HCT116 (cell line): ENCODE results near the gene HIVEP2. TPM values are rescaled to one million over a fixed set of nuclear protein-coding genes. Genes with fewer than 3 reads are reported as not detected.

ENCODE experiments used
- ATAC-seq: fragments of 200-7000 bp; cut with Tn5 transposase; 2 replicates; pipeline ENCODE4 v1.9.1; 2020; ENCODE audit warnings: mild to moderate bottlenecking, moderate library complexity
- BruUV-seq: library from RNA; stranded (reverse); fragments of 400-500 nt; replicated peaks from 2 replicates; lab custom pipeline; 2021; lab: Mats Ljungman, UMichigan
- CTCF ChIA-PET: fragments of 300-600 bp; sonication (Branson Sonifier 250); formaldehyde crosslinking; loops from one replicate; lab custom pipeline; 2021; ENCODE audit warnings: antibody characterized with exemption; lab: Charles Lee
- POLR2A ChIA-PET: fragments of 300-600, 350-600 bp; sonication (Branson Sonifier 250); formaldehyde crosslinking; loops from one replicate; lab custom pipeline; 2021; ENCODE audit warnings: antibody characterized with exemption; lab: Charles Lee
- RAD21 ChIA-PET, 2 experiments: fragments of 300-600 bp; sonication (Branson Sonifier 250); formaldehyde crosslinking; loops; one replicate each; lab custom pipeline; 2023; ENCODE audit warnings: low total read pairs in 2 of 2; ENCODE audit not compliant: uncharacterized antibody in 2 of 2, unreplicated experiment in 2 of 2, low non-redundant PET in 1 of 2; lab: Charles Lee
- DNase-seq: peaks from one replicate; pipeline ENCODE4 v3.0.0-alpha.2; 2010; ENCODE audit warnings: low read depth, low spot score
- H2AFZ ChIP-seq: fragments of 200-600 bp; shearing (Covaris generic), sonication (generic); 2 replicates; pipeline ENCODE4 v1.6.1; 2017; ENCODE audit warnings: low read depth, mixed run types, mixed read lengths, antibody characterized with exemption, low read length; ENCODE audit not compliant: poor library complexity, severe bottlenecking
- H3K27ac ChIP-seq: 2 replicates; pipeline ENCODE4 v1.5.1; 2012; ENCODE audit warnings: low read depth, low read length
- H3K27me3 ChIP-seq: fragments of 200-600 bp; sonication (generic); 2 replicates; pipeline ENCODE4 v1.6.1; 2016; ENCODE audit warnings: mixed run types, low read length, mixed read lengths; ENCODE audit not compliant: insufficient read depth
- H3K36me3 ChIP-seq, 2 experiments: fragments of 200-500 bp in 1 of 2; fragments of 200-600 bp in 1 of 2; sonication (Bioruptor generic) in 1 of 2; sonication (generic) in 1 of 2; 2 replicates each; pipeline versions ENCODE4 v1.5.1 to v1.6.1; 2014 to 2016; ENCODE audit warnings: low read length in 2 of 2, inconsistent platforms in 1 of 2, mixed read lengths in 1 of 2, mixed run types in 1 of 2; ENCODE audit not compliant: insufficient read depth in 2 of 2, control insufficient read depth in 1 of 2
- H3K4me1 ChIP-seq, 2 experiments: fragments of 200-600 bp in 1 of 2; sonication (generic) in 1 of 2; 2 replicates each; pipeline versions ENCODE4 v1.5.1 to v1.6.1; 2012 to 2017; ENCODE audit warnings: low read length in 2 of 2, inconsistent platforms in 1 of 2, mild to moderate bottlenecking in 1 of 2, mixed read lengths in 1 of 2, mixed run types in 1 of 2, moderate library complexity in 1 of 2; ENCODE audit not compliant: insufficient read depth in 2 of 2, control insufficient read depth in 1 of 2
- H3K4me2 ChIP-seq: fragments of 200-600 bp; sonication (generic); 2 replicates; pipeline ENCODE4 v1.6.1; 2017; ENCODE audit warnings: mixed run types, low read length, mixed read lengths
- H3K4me3 ChIP-seq, 2 experiments: fragments of 200-600 bp in 1 of 2; sonication (generic) in 1 of 2; replicated peaks in 1 of 2; 2 replicates each; pipeline ENCODE4 v1.5.1; 2011 to 2016; ENCODE audit warnings: low read length in 2 of 2, control low read depth in 1 of 2, low read depth in 1 of 2, mild to moderate bottlenecking in 1 of 2, mixed read lengths in 1 of 2, mixed run types in 1 of 2
- H3K79me2 ChIP-seq: fragments of 200-600 bp; sonication (generic); 2 replicates; pipeline ENCODE4 v1.6.1; 2017; ENCODE audit warnings: mild to moderate bottlenecking, mixed run types, low read length, moderate library complexity, mixed read lengths; ENCODE audit not compliant: insufficient read depth
- H3K9ac ChIP-seq: fragments of 200-600 bp; sonication (generic); 2 replicates; pipeline ENCODE4 v1.6.1; 2016; ENCODE audit warnings: low read length, mixed read lengths
- H3K9me2 ChIP-seq: fragments of 200-600 bp; sonication (generic), shearing (Covaris generic); 2 replicates; pipeline ENCODE4 v1.6.1; 2017; ENCODE audit warnings: mixed run types, mild to moderate bottlenecking, moderate library complexity; ENCODE audit not compliant: insufficient read depth
- H3K9me3 ChIP-seq, 2 experiments: fragments of 200-500 bp in 1 of 2; fragments of 200-600 bp in 1 of 2; sonication (Bioruptor generic) in 1 of 2; sonication (generic) in 1 of 2; 2 replicates each; pipeline ENCODE4 v1.6.1; 2014 to 2017; ENCODE audit warnings: low read length in 2 of 2, mixed read lengths in 2 of 2, inconsistent platforms in 1 of 2, low read depth in 1 of 2, mild to moderate bottlenecking in 1 of 2, mixed run types in 1 of 2, moderate library complexity in 1 of 2; ENCODE audit not compliant: control insufficient read depth in 1 of 2, insufficient read depth in 1 of 2
- H4K20me1 ChIP-seq: fragments of 200-600 bp; sonication (generic), shearing (Covaris generic); 2 replicates; pipeline ENCODE4 v1.6.1; 2017; ENCODE audit warnings: mixed run types, mild to moderate bottlenecking, moderate library complexity; ENCODE audit not compliant: insufficient read depth
- CBX3 ChIP-seq: IDR thresholded peaks from 2 replicates; pipeline ENCODE4 v1.6.1; 2012; ENCODE audit warnings: low read depth
- CEBPB ChIP-seq: IDR thresholded peaks from 2 replicates; pipeline ENCODE4 v1.6.1; 2012; ENCODE audit warnings: low read depth
- ELF1 ChIP-seq: IDR thresholded peaks from 2 replicates; pipeline ENCODE4 v1.6.1; 2012; ENCODE audit warnings: low read depth, borderline replicate concordance
- EZH2 ChIP-seq: fragments of 200-600 bp; sonication (generic); IDR thresholded peaks from 2 replicates; pipeline ENCODE4 v1.6.1; 2017; ENCODE audit warnings: antibody characterized with exemption, mixed run types
- JUND ChIP-seq: IDR thresholded peaks from 2 replicates; pipeline ENCODE4 v1.6.1; 2012
- RAD21 ChIP-seq: IDR thresholded peaks from 2 replicates; pipeline ENCODE4 v1.6.1; 2012; ENCODE audit warnings: low read depth, mild to moderate bottlenecking
- SP1 ChIP-seq: IDR thresholded peaks from 2 replicates; pipeline ENCODE4 v1.6.1; 2012; ENCODE audit warnings: low read depth
- TCF7L2 ChIP-seq: IDR thresholded peaks from 2 replicates; pipeline ENCODE4 v1.7.0; 2011; ENCODE audit warnings: borderline replicate concordance, inconsistent platforms; ENCODE audit not compliant: insufficient read depth, insufficient read length; ENCODE audit errors: extremely low read depth
- ZFX ChIP-seq: fragments of 450-650 bp; IDR thresholded peaks from 2 replicates; pipeline ENCODE4 v1.6.1; 2017
- intact Hi-C: fragments of 100-400 bp; cut with micrococcal nuclease; formaldehyde crosslinking; loops from 2 replicates; pipeline ENCODE4 v1.10.0; 2022
- total RNA-seq: library from RNA; stranded (reverse); gene quantifications from one replicate; pipeline ENCODE4 v1.2.1, GENCODE V29; 2021; ENCODE audit not compliant: unreplicated experiment
- TF ChIP-seq, protein P1 (sequence below): IDR thresholded peaks from 2 replicates; pipeline ENCODE4 v1.6.1; 2012; ENCODE audit warnings: low read depth
- TF ChIP-seq, protein P2 (sequence below): IDR thresholded peaks from 2 replicates; pipeline ENCODE4 v1.6.1; 2012

Gene HIVEP2
- total RNA-seq, 1 experiment from 2014 or later, result 8.1 TPM

DNA sequence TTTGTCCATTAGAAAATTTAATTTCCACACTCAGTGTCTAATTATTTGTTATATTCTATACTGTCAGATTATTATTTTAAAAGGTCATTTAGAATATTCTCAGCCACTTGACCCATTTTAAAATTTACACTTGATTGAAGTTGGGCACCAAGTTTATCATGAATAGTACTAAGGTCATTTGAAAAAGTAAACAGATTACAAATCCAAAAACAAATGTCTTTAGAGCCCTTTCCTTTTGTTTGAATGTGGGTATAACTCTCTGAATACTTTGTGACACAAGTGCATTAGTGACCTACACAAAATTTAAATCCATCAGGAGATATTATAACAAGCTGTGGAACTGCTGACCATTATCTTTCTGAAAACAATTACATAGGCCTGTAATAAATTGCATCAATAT, 11.3 kb downstream of the HIVEP2 start:
- H3K79me2 ChIP-seq, result no peaks in the 10 kb centered on the region
- no peak for TF ChIP-seq RAD21
- TF ChIP-seq, protein P1, sequence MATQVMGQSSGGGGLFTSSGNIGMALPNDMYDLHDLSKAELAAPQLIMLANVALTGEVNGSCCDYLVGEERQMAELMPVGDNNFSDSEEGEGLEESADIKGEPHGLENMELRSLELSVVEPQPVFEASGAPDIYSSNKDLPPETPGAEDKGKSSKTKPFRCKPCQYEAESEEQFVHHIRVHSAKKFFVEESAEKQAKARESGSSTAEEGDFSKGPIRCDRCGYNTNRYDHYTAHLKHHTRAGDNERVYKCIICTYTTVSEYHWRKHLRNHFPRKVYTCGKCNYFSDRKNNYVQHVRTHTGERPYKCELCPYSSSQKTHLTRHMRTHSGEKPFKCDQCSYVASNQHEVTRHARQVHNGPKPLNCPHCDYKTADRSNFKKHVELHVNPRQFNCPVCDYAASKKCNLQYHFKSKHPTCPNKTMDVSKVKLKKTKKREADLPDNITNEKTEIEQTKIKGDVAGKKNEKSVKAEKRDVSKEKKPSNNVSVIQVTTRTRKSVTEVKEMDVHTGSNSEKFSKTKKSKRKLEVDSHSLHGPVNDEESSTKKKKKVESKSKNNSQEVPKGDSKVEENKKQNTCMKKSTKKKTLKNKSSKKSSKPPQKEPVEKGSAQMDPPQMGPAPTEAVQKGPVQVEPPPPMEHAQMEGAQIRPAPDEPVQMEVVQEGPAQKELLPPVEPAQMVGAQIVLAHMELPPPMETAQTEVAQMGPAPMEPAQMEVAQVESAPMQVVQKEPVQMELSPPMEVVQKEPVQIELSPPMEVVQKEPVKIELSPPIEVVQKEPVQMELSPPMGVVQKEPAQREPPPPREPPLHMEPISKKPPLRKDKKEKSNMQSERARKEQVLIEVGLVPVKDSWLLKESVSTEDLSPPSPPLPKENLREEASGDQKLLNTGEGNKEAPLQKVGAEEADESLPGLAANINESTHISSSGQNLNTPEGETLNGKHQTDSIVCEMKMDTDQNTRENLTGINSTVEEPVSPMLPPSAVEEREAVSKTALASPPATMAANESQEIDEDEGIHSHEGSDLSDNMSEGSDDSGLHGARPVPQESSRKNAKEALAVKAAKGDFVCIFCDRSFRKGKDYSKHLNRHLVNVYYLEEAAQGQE, result no peak
- TF ChIP-seq, protein P2, sequence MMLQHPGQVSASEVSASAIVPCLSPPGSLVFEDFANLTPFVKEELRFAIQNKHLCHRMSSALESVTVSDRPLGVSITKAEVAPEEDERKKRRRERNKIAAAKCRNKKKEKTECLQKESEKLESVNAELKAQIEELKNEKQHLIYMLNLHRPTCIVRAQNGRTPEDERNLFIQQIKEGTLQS, result no peak
- no peak for ATAC-seq
- no peaks in the 10 kb centered on the region for H3K9me2 ChIP-seq
- H3K9ac ChIP-seq, result no peak overlapping the region
- H4K20me1 ChIP-seq, result no peaks in the 10 kb centered on the region
- no peak overlapping the region for H3K4me2 ChIP-seq
- no peaks in the 10 kb centered on the region for H3K9me3 ChIP-seq
- CTCF ChIA-PET, result no interaction called here
- H3K36me3 ChIP-seq, result no peaks in the 10 kb centered on the region
- no peaks in the 10 kb centered on the region for H3K4me1 ChIP-seq
- H3K4me3 ChIP-seq, result no peak overlapping the region
- RAD21 ChIA-PET, result no interaction called here
- no peak overlapping the region for H3K27ac ChIP-seq
- BruUV-seq, result no TSS peak
- POLR2A ChIA-PET, result no interaction called here
- intact Hi-C loops, result no loop called here
- no peaks in the 10 kb centered on the region for H3K27me3 ChIP-seq
- H2AFZ ChIP-seq, result no peak overlapping the region
- DNase-seq, result no peak

DNA sequence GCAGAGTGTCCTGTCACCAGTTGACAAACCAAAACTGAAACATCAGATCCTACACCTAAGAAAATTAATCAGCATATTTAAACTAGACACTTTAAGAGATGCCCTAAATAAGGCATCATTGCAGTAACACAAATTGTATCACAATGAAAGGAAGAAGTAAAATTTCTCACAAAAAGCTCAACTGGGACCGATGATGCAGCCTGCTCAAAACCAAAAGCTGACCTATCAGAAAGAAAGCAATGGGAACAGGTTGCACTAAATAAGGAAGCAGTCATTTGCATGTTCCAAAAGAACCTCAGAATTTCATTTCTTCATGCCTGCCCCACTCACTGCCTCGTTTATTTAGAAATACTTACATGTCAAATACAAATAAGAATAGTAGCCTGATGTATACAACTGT, 12.1 kb downstream of the HIVEP2 start:
- Histone ChIP-seq H3K27me3 (no peaks in the 10 kb centered on the region), H4K20me1 (no peaks in the 10 kb centered on the region), H3K9me2 (no peaks in the 10 kb centered on the region), H3K9me3 (no peaks in the 10 kb centered on the region), H3K36me3 (no peaks in the 10 kb centered on the region), H3K4me1 (peaks cover 0 to 2% of the 10 kb centered on the region in 2 experiments; a peak in 2 of 4 replicates), H3K4me2 (no peak overlapping the region), H3K4me3 (no peak overlapping the region), H3K9ac (no peak overlapping the region), H3K27ac (no peak overlapping the region), H2AFZ (no peak overlapping the region), H3K79me2 (no peaks in the 10 kb centered on the region)
- ATAC-seq (no peak), DNase-seq (no peak)
- ChIA-PET RAD21 (no interaction called here), CTCF (no interaction called here), POLR2A (no interaction called here)
- intact Hi-C loops, result no loop called here
- no TSS peak for BruUV-seq
- no peak for TF ChIP-seq ELF1
- TF ChIP-seq CBX3, result no peak
- no peak for TF ChIP-seq TCF7L2
- no peak for TF ChIP-seq ZFX
- no peak for TF ChIP-seq EZH2
- no peak for TF ChIP-seq CEBPB
- TF ChIP-seq, protein P2, result no peak
- no peak for TF ChIP-seq JUND
- no peak for TF ChIP-seq SP1
